HL-60/S4 (cell line): Measurements from ENCODE around the gene COQ8A.

Experiments
- in situ Hi-C: fragments of 300-500 bp; cut with MboI; formaldehyde crosslinking; loops from 2 replicates; pipeline ENCODE4 v1.14.3; 2022; ENCODE audit warnings: low sequenced_read_pairs

COQ8A gene

DNA sequence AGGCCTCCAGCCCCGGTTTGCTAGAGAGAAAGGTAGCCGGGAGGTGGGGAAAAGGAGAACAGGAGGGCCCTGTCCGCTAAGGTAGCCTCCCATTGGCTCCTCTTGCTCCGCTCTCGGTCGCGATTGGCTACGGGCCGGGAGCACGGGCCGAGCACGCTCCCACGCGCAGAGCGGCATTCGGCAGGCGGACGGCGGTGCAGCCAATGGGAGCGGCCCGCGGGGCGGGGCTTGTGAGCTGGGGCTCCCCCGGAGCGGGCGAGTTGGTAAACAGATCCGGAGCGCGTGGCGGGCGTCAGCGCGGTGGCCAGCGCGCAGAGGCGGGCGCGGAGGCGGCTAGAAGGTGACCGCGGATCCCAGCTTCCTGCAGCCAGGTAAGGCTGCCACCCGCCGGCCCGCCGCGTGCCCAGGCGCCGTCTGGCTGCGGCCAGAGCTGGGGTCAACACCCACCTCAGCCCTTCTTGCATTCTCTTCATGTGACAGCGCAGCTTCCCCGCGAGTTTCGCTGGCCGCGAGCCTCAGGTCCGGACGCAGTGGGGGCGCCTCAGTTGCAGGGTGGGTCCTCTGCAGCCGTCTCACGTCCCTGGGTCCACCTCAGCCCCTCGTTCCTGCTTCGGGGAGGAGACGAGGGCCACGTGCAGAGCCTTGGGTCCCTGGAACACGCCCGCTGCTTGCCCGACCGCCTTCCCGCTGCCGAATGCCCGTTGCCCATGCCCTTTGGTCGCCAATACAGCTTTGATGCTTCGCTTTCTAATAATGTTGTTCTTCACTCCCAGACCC lies at the start of gene COQ8A:
Gene COQ8A, plus strand, starts transcription at position 266 of the 777 bp plus-strand sequence. CDS start 21,092 bp downstream, outside the sequence.
- in situ Hi-C loops, result no loop called here

- in situ Hi-C loops, result no loop called here
Measured at GRCh38 chr1:226890331-226891108, 49.6 kb upstream of the COQ8A start.

DNA sequence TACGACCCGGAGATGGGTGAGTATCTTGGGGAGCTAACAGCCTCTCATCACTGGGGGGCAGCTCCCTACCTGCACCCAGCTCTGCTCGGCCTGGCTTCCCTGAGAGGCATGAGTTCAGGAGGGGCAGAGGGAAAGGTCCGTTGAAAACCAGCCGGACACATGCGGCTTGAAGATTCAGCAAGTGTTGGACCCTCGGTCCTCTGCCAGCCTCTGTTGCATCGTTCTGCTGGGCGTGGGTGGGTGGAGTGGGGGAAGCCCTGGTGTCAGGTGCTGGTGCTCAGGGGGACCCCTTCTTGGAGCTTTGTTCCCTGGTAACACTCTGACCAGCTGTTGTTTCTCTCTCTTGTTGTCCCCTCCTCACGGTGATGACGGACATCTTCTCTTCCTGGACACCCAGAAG lies 48.7 kb upstream of the COQ8A start:
- in situ Hi-C loops, result no loop called here

DNA sequence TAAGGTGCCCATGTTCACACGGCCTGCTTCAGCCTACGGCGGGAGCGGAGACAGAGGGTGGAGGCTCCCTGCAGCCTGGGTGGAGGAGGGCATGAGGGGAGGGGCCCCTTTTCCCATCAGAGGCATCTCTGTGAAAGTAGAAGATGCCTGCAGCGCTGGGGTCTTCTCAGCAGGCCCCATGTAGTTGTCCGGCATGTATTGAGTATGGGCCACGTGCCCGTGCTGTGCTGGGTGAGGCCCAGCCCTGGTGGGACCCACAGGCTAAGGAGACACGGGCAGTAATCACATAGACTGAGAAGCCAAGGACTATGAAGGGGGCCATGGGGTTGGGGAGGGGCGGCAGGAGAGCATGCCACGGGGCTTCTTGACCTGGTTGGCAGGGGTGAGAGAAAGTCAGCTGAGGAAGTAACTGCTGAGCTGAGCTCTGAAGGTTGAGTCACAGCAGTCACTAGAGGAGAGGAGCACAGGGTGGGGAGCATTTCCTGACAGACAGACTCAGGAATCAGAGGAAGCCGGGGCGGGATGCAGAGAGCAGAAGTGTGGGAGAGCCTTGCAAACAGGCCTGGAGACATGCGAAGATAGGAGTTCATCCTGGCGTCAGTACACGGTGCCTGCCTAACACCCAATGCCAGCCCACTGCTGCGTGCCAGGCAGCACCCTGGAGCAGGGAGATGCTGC lies 48.1 kb upstream of the COQ8A start:
- in situ Hi-C loops, result no loop called here

DNA sequence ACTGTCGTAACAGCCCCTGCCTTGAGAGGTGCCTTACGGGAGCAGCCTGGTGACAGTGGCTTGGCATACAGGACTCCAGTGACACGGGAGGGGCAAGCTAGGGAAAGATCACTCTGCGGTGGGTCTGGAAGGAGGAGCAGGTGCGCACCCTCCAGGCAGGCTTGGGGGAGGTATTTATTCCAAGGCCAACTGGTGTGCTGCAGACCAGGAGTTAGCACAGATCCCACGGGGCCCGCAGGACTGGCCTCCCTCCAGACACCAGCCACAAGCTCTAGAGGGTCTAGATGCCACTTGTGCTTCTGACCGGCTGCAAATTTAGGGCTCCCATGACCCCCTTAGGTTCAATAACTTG lies 47.6 kb upstream of the COQ8A start:
- in situ Hi-C loops, result no loop called here

DNA sequence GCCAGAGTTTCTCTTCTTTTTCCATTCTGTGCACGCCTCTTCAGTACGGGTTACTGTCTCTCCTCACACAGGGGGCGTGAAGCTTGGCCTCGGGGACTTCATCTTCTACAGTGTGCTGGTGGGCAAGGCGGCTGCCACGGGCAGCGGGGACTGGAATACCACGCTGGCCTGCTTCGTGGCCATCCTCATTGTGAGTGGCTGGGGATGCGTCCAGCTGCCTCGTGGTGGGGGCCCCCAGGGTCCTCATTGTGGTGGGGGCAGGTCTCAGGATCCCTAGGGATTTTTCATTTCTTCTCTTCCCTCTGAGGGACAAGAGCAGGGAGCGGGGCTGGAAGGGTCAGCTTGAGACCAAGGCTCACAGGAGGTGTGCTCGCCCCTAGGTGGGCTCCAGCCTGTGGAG lies 46.2 kb upstream of the COQ8A start:
- in situ Hi-C loops, result no loop called here

GRCh38 chr1:226894826-226895225 lies 45.3 kb upstream of the COQ8A start:
- in situ Hi-C loops, result no loop called here

DNA sequence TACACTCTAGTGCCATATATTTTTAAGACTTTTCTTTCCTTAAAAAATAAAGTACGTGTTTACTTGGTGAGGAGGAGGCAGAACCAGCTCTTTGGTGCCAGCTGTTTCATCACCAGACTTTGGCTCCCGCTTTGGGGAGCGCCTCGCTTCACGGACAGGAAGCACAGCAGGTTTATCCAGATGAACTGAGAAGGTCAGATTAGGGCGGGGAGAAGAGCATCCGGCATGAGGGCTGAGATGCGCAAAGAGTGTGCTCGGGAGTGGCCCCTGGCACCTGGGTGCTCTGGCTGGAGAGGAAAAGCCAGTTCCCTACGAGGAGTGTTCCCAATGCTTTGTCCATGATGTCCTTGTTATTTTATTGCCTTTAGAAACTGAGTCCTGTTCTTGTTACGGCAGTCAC lies 44.5 kb upstream of the COQ8A start:
- in situ Hi-C loops, result no loop called here

- in situ Hi-C loops, result no loop called here
Measured at GRCh38 chr1:226898246-226898645, 41.8 kb upstream of the COQ8A start.

DNA sequence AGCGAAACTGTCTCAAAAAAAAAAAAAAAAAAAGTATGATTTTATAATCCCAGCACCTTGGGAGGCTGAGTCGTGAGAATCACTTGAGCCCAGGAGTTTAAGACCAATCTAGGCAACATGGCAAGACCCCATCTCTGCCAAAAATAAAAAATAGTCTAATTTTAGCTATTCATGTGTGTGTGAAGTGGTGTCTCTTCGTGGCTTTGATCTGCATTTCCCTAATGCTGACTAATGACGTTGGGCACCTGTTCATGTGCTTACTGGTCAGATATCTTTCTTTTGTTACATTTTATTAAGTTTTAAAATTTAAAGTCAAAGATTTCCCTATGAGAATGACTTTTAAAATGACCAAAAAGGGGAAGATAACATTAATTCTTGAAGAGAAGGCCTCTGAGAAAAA lies 38.7 kb upstream of the COQ8A start:
- in situ Hi-C loops, result no loop called here

GRCh38 chr1:226902601-226903000 lies 37.5 kb upstream of the COQ8A start:
- in situ Hi-C loops, result no loop called here

- in situ Hi-C loops, result no loop called here
Measured at GRCh38 chr1:226903819-226904716, 36.0 kb upstream of the COQ8A start.

- in situ Hi-C loops, result no loop called here
Measured at GRCh38 chr1:226904772-226905171, 35.3 kb upstream of the COQ8A start.

DNA sequence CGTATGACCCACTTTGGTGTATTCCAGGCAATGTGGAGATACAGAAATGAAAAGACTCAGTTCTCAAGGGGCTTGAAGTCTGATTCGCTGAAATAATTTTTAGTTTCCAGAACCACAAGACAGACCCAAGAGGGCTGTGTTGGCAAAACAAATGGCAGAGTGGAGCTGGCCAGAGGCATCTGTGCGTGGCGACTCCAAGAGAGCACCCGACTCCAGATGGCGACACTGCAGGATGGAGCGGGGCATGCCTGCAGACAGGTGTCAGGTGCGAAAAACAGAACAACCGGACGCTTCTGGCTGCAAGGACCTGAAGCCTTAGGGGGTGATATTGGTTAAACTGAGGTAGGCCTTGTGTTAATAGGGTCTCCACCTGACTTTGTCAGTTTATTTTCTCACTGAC lies 31.7 kb upstream of the COQ8A start:
- in situ Hi-C loops, result no loop called here

GRCh38 chr1:226908913-226909312 lies 31.2 kb upstream of the COQ8A start:
- in situ Hi-C loops, result no loop called here

- in situ Hi-C loops, result no loop called here
Measured at GRCh38 chr1:226912587-226913176, 27.4 kb upstream of the COQ8A start.

DNA sequence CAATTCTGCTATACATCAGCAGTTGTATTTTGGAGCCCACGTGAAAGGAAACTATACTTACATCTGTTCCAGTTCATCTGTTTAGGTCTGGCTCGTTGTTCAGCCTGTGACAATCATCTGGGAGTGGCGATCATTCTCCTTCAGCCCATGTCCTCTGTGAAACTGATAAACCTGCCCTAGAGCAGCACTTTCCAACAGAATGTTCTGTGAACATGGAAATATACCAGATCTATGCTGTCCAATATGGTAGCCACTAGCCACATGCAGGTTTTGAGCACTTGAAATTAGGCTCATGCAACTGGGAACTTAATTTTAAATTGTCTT lies 24.5 kb upstream of the COQ8A start:
- in situ Hi-C loops, result no loop called here

DNA sequence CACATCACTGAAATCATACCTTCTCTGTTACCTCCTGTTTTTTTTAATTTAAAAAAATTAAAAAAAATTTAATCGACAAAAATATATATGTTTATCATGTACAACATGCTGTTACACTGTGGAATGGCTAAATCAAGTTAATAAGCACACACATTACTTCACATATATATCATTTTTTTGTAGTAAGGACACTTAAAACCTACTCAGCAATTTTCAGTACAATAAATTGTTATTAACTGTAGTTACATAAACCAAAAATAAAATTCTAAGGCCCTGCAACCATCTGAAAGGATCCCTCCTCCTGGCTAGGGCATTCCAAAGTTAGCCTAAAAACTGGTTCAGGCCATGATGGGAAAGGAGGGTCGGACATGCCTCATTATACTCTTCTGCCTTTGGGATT lies 23.6 kb upstream of the COQ8A start:
- in situ Hi-C loops, result no loop called here

GRCh38 chr1:226919587-226919986 lies 20.5 kb upstream of the COQ8A start:
- in situ Hi-C loops, result no loop called here

GRCh38 chr1:226919995-226920394 lies 20.1 kb upstream of the COQ8A start:
- in situ Hi-C loops, result no loop called here

- in situ Hi-C loops, result no loop called here
Measured at GRCh38 chr1:226920446-226920894, 19.6 kb upstream of the COQ8A start.
